NCI-H748 treated with DMSO at 0.1 percent for 48 hours (cell line): ENCODE results near the gene CHI3L1.

ENCODE experiments used
- DNase-seq: peaks from one replicate; lab custom pipeline; 2025; lab: John Stamatoyannopoulos, UW

The CHI3L1 gene

GRCh38 chr1:203206129-203206687, 19.7 kb upstream of the CHI3L1 start:
- DNase-seq, result no peak

GRCh38 chr1:203204756-203205155, 18.3 kb upstream of the CHI3L1 start:
- DNase-seq, result no peak

GRCh38 chr1:203202431-203203245, 16.1 kb upstream of the CHI3L1 start:
- DNase-seq, result no peak

GRCh38 chr1:203201516-203202205, 15.2 kb upstream of the CHI3L1 start:
- no peak for DNase-seq

GRCh38 chr1:203200916-203201315, 14.4 kb upstream of the CHI3L1 start:
- no peak for DNase-seq

GRCh38 chr1:203199816-203200571, 13.5 kb upstream of the CHI3L1 start:
- DNase-seq, result no peak

- no peak for DNase-seq
These were observed 12.9 kb upstream of the CHI3L1 start for GRCh38 chr1:203199481-203199815.

GRCh38 chr1:203199002-203199401, 12.5 kb upstream of the CHI3L1 start:
- no peak for DNase-seq

GRCh38 chr1:203197625-203198024, 11.1 kb upstream of the CHI3L1 start:
- DNase-seq, result no peak

- DNase-seq, result no peak
These were observed 9.9 kb upstream of the CHI3L1 start for GRCh38 chr1:203196371-203196770.

GRCh38 chr1:203190949-203191348, 4.4 kb upstream of the CHI3L1 start:
- DNase-seq, result no peak

- DNase-seq, result no peak
These were observed 3.4 kb upstream of the CHI3L1 start for GRCh38 chr1:203189951-203190352.

GRCh38 chr1:203188686-203189232, 2.3 kb upstream of the CHI3L1 start:
- no peak for DNase-seq

- DNase-seq, result no peak
These were observed 1.3 kb upstream of the CHI3L1 start for GRCh38 chr1:203187689-203188264.

GRCh38 chr1:203187304-203187685, 791 bp upstream of the CHI3L1 start:
- DNase-seq, result no peak

GRCh38 chr1:203186091-203186445, 436 bp downstream of the CHI3L1 start:
- DNase-seq, result no peak

- no peak for DNase-seq
These were observed 919 bp downstream of the CHI3L1 start for GRCh38 chr1:203185585-203185984.

GRCh38 chr1:203185061-203185461, 1.4 kb downstream of the CHI3L1 start:
- DNase-seq, result no peak

- DNase-seq, result no peak
These were observed 2.0 kb downstream of the CHI3L1 start for GRCh38 chr1:203184467-203184866.

- no peak for DNase-seq
These were observed 2.7 kb downstream of the CHI3L1 start for GRCh38 chr1:203183828-203184227.

GRCh38 chr1:203182387-203182953, 4.0 kb downstream of the CHI3L1 start:
- DNase-seq, result no peak
